HG02642 (cell line): Measurements from ENCODE around the gene CTNNA3.

ENCODE experiments used
- ATAC-seq: cut with Tn5 transposase; IDR thresholded peaks from one replicate; pipeline ENCODE4 v1.9.1; 2021; ENCODE audit warnings: mild to moderate bottlenecking; ENCODE audit not compliant: unreplicated experiment, poor library complexity

CTNNA3 gene

DNA sequence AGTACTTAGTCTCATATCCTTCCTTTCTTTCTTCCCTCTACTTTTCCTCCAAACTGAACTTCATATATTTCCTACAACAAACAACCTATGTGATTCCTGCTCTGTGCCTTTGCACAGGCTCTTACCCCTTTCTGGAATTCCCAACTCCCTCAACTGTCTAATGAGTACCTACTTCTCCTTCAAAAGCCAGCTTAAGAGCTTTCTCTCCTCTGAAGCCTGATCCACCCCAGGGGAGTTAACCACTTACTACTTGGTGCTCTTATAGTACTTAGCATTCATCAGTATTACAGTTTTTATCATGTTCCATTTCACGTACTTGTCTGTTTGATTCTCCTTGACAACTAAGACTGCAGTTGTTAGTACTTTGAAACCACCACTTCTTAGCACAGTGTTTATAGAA is 524.0 kb downstream of the CTNNA3 start:
- no peak for ATAC-seq

DNA sequence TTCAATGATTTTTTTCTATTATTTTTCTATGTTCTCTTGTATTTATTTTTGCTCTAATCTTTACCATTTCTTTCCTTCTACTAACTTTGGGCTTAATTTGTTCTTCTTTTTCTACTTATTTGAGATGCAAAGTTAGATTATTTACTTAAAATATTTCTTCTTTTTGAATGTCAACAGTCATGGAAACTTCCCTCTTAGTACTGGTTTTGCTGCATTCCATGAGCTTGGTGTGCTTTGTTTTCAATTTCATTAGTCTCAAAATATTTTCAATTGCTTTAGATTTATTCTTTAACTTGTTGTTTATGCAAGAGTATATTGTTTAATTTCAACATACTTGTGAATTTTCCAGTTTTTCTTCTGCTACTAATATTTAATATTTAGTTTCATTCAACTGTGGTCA is 539.8 kb downstream of the CTNNA3 start:
- ATAC-seq: no peak

DNA sequence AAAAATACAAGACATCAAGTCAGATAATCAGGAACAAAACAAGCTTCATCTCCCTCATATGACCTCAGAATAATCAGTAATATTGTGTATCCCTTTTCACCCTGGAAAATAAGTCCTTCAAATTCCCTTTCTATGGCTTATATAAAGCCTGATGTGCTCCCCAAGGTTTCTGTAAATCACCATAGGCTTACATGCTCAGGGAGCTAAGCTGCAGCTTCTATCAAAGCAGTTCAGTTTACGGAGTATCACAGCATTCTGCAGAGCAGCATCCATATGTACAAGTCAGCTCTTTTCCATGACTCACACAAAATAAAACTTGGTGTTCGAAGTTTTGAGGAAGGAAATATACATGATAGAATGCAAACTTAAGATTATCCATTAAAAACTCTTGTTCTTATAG is 544.5 kb downstream of the CTNNA3 start:
- ATAC-seq: no peak

DNA sequence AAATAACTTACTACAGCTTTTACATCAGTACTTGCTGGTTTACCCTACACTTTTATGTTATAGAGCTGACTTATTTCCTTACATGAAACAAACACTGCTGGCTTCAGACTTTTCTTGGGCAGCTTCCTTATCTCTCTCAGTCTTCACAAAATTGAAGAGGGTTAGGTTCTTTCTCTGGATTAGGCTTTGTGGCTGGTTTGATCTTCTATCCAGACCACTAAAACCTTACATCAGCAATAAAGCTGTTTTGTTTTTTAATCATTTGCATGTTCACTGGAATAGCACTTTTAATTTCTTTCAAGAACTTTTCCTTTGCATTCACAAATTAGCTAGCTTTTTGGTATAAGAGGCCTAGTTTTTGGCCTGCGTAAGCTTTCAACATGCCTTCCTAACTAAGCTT is 551.5 kb downstream of the CTNNA3 start:
- ATAC-seq: no peak

DNA sequence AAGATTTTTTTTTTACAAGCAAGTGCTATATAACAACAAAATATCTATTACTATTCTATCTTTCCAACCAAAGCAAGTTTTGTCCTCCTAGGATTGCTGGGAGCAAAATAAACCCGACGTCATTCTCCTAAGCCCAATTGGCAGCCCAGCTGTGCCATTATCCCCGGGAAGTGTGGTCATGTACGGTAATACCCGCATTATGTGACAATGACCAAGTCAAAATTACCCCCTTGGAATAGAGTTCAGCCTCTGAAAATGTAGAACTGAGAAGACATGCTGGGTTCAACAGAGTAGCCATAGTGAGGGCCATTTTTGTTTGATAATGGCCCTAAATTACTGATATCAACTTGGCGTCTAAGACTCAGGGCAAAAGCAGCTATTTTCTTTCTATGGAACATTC is 554.7 kb downstream of the CTNNA3 start:
- ATAC-seq: no peak

DNA sequence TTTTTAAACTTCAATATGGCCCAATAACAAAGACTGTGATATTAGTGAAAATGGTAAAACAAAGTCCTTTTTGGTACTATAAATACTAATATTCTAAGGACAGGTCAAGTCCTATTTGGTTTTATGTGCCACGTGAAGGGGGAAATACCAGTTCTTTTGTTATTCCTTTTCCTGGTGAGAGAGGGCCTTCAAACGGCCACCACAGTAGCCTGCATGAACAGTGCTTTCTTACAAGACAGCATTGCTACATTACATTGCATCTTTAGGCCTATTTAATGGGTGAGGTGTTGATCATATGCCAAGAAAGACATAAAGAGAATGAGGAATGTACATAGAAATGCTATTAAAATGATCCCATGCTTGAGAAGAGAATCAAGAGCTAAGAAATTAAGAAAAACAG is 555.4 kb downstream of the CTNNA3 start:
- no peak for ATAC-seq

DNA sequence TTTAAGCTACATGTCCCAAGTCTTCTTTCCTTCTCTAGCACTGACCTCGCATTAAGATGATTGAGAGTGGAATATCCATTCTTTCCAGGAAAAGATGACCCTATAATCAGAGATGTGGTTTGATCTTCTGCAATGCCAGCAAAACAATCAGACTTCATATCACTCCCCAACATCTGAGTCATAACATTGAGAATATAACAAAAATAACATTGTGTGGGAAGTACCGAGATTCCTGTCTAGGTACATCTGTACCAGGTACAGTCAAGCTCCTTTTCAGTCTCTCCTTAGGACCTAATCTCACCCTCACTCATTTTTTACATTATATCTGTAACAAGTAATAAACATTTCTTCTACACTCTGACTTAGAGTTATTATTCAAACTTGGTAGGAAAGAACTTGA is 568.6 kb downstream of the CTNNA3 start:
- ATAC-seq: no peak

DNA sequence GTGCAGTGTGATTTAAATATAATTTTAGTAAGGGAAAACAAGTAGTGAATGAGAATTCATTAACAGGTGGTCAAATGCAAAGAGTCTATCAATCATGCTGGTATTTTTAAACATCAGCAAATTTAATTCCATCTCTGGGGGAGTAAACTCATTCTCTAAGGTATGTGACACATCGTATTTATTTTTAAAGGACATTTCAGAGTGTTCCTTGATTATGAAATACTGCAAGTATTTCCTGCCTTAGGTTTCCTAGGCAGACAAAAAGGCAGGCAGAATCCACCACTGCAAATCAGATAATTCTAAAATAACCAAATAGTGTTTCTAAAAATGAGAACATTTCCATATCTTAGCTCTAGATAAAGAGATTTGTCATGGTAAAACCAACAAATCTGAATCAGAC is 576.3 kb downstream of the CTNNA3 start:
- no peak for ATAC-seq

DNA sequence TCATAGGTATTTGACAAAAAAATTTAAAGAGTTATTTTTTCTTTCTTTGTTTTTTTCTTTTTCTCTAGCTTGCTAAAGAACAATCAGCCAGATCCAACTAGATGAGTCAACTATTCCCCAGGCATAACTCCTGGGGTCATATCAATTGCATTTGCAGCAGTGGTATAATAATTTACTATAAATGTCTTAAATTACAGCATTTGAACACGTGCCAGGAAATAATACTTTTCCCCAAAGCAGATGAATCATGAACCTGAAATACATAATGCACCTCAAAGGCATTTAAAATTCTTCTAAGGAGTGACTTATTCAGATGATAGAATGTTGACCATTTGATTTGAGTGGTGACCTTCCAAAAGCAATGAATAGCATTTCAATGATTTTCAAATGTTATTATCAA is 580.0 kb downstream of the CTNNA3 start:
- ATAC-seq: no peak

DNA sequence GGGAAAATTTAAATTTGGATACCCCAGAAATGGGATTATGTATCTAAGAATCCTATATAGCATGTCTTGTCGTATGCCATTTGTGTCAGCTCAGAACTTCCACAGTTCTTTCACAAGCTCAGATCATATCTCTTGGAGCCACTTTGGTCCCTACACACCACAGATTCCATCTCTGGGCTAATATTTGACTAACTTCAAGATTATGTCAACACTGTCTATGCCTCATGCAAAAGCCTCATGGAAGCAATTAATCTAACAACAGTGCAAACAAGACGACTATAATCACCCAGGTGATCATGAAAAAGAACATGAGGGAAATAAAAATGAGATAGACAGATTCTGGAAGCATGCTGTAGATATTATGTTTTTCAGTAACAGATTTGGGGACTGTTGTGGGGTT is 581.0 kb downstream of the CTNNA3 start:
- no peak for ATAC-seq

DNA sequence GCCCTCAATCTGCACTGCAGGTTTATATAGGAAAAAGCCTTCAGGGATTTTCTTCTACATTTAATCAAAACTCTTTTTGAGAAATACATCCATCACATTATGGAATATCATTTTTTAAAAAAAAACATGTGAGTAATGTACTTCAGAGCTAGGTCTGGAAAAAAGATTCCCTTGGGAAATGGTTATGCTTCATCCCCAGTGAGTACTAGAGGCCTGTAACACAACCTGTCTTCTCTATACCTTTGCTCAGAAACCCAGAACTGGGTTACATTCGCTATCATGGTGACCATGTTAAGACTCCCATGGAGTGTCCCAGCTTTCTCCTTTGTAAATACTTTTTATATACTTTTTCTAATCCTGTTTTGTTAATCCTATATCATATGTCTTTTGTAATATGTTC is 583.2 kb downstream of the CTNNA3 start:
- no peak for ATAC-seq

DNA sequence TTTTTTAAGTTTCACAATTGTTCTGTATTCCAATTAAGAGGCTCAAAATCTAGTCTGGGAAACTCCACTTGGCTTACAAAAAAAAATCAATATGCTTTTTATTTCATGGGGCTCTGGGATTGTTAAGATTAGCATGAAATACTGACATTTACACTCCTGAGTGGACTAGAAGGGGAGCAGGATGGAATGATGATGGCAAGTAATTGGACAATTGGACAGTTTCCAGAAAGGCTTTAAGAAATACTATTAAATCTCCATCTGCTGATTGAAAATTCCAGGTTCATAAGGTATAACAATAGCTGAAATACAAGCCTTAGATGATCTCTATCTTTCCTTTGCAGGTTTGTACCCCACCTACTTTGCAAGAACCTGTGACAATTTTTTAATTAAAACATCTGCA is 585.7 kb downstream of the CTNNA3 start:
- ATAC-seq: no peak

DNA sequence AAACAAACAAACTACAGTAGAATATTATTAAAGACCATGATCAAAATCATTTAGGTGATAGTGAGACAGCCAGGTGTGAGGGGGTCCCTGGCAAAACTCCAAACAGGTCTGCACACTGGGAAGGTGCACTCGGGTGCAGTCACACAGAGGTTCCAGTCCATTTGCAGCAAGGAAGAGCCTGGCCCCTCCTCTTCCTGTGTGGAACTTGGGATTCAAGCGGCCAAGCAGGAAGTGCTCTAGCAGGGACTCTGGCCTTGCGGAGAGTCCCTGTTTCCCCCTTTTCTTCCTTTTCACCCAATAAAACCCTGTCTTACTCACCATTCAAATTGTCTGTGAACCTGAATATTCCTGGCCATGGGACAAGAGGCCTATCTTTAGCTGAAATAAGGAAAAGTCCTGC is 588.3 kb downstream of the CTNNA3 start:
- ATAC-seq: no peak

DNA sequence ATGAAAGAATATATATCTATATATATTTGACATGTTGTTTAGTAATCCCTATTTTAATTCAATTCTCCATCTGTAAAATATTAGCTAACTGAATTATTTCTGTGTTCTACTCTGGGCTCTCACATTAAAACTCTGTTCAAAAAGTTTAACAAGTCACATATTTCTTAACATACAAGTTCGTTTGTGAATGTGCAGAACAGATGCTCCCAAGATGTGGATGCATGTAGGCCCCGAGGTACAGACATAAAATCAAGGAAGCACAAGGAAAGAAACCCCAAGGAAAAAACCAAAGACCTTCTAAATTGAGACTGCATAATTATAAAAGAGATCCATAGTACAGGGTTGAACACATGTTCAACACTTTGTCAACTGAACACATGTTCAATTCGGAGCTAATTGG is 595.0 kb downstream of the CTNNA3 start:
- no peak for ATAC-seq

DNA sequence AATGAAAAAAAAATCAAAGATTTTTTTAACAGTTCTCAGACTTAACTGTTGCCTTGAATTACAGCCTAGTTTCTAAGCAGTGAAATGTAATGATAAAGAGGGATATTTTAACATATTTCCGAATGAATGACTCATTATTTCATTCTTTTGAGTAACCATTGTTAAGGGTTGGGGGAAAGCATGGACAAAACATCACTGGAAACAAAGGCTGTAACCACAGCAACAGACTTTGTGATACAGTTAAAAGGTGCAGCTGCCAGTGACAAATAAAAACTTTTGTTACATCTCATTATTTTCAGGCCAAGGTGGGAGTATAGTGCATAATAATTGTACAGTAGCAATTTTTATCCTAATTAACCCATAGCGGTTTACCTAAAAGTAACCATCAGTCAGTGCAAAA is 597.5 kb downstream of the CTNNA3 start:
- no peak for ATAC-seq

DNA sequence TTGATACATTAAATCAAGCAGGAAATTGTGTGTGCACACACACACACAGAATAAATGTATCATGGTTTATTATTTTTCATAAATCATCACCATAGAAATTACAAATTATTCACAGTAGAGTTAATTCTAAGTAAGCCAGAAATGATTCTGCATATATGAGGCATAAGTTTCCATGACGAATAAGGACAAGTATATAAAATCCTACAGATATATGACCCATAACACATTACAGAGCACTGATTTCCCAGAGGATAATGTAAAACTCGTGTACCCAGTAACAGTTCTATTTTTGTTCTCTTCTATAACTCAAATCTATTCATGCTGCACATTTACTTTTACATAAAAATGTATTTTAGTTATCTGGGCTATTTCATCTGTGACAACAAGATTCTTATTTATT is 600.5 kb downstream of the CTNNA3 start:
- ATAC-seq: no peak

DNA sequence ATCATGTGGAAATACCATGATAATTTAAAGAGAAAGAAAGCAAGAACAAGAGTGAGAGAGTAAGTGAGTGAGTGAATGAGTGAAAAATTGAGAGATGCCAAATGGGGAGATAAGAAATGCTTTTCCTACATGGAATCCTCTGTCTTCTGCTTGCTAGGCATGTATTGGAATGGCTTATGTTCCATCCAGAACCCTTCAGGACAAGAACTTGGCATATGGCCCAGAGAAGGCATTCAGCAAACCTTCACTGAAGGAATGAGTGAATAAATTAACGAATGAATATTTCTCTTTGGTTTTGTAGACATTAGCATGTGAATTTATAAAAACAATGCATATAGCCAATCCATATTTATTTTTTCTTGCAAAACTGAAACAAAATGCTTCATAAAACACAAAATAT is 608.0 kb downstream of the CTNNA3 start:
- ATAC-seq: no peak

DNA sequence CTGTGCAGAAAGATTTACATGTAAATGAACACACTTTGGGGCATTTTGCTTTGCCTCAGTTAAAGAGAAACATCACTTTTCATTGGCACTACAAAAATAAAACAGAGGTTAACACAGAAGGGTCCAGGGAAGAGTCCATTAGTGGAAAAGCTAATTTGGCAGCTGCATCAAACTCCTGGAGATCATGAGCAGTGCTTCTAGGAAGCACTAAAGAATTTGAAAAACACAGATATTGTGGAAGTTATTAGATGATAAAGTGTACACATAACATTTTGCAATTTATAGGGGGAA is 608.9 kb downstream of the CTNNA3 start:
- ATAC-seq: no peak

DNA sequence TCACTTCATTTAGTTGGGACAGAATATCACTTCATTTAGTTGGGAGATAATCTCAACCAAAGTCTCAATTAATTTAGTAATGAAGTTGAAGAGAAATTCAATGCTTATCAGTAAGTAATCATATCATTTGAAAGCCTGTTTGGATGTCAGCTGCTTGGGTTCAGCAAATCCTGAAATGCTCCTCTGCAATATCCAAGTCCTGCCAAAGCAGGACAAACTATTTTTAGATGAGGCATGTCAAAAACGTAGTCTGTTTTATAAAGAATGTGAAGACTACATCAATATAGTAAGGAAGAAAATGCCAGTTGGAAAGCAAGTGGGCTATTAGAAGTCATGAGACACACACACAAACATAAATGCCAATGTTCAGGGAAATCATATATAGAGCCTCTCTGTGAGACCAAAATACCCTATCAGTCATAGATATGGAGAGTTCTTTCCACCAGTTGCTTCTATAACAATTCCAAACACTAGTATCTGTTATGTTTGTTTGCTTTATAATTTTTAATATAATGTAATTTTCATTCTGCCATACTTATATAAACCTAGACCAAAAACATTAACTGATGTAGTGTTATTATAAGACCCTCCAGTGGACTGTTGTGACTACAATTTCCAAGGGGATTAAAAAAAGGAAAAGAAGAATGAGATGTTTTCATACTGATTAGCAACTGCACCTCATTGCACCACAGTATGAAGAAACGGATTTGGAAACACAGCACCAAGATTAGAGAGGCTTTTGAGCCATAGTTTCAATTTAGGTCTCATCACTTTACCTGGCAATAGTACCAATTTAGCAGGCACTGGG is 609.5 kb downstream of the CTNNA3 start:
- no peak for ATAC-seq

DNA sequence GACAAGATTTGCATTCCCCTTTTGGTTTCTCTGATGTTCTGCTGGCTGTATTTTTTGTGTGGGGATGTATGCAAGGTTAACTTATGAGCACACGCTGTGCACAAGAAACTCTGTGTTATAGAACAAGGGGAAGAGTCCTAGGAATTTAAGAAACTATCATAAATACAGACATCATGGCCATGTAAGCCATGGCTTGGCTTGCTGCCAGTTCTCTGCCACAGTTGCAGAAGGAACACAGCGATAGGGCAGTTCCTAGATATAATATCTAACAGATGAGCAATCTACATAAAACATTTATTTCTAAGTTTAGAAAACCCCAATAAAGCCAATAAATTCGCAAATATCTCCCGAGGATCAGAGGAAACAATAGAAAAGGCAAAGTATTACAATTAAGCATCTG is 616.9 kb downstream of the CTNNA3 start:
- no peak for ATAC-seq

DNA sequence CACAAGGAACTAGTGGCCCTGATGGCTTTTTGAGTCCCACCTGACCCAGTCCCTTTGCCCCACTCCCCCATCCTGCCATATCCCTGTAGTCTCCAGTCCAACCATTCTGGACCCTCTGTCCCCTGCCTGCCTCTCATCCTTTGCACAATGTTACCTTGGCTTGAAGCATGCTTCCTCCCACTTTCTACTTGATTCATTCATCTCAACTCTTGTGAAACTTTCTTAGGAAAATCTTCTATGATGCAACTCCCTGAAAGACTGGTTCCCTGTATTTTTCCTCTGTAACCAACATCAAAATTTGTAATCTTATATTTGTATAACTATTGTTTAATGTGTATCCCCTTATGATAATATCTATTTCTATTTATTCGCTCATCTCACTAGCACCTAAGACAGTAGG is 618.6 kb downstream of the CTNNA3 start:
- ATAC-seq: no peak

DNA sequence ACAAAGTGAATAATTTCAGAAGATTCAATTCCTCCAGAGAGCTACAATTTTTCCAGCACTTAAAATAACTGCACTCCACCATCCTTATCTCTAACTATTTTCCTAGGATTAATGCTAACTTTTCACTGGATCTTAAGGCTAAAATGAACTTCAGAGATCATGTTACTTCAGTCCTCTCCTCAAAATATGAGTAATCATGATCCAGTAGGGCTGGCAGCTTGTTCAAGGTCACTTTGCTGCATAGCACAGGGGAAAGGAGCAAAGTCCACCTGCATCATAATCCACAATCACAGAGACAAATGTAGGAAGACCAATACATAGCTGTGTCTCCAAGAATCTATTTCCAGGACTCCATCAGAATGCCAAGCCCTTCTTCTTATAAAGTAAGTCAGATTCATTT is 619.9 kb downstream of the CTNNA3 start:
- no peak for ATAC-seq

DNA sequence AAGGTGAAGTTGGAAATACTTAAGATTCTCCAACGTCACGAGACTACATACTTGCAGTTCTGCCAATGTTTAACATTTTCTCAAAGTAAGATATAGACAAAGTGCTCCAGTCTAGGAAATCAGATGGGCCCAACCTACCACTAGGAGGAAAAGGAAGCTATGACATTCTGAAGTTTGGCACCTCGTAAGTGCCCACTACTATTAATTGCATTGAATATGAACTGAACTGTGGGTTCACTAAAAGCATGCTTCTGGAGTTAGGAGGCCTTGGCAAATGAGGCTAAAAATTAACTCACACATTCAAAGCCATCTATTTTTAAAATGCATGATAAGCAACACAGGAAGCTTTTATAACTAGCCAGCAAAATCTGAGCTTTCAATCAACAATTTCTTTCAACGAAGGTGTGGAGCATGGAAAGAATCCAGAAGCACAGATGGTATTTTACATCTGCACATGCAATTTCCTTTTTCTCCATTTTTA is 620.5 kb downstream of the CTNNA3 start:
- no peak for ATAC-seq
